Panc1 (cell line): ENCODE results near the gene COG3. TPM values are rescaled to one million over a fixed set of nuclear protein-coding genes. Genes with fewer than 3 reads are reported as not detected.

ENCODE experiments used
- ATAC-seq: fragments of 200-7000 bp; cut with Tn5 transposase; 2 replicates; pipeline ENCODE4 v1.9.1; 2020; ENCODE audit warnings: mild to moderate bottlenecking, moderate library complexity
- BruUV-seq: library from RNA; stranded (reverse); fragments of 400-500 nt; replicated peaks from 2 replicates; lab custom pipeline; 2021; lab: Mats Ljungman, UMichigan
- CTCF ChIA-PET: fragments of 300-600 bp; sonication (Branson Sonifier 250); formaldehyde crosslinking; loops from one replicate; lab custom pipeline; 2022; ENCODE audit warnings: antibody characterized with exemption; lab: Charles Lee
- POLR2A ChIA-PET: fragments of 300-600 bp; sonication (Branson Sonifier 250); formaldehyde crosslinking; loops from one replicate; lab custom pipeline; 2022; ENCODE audit warnings: antibody characterized with exemption; lab: Charles Lee
- DNase-seq: peaks from one replicate; pipeline ENCODE4 v3.0.0-alpha.2; 2010; ENCODE audit warnings: low read depth, low spot score
- H3K27ac ChIP-seq: 2 replicates; pipeline ENCODE4 v1.5.1; 2011; ENCODE audit warnings: mild to moderate bottlenecking, low read length, inconsistent platforms
- H3K27me3 ChIP-seq: fragments of 200-500 bp; sonication (Bioruptor generic); 2 replicates; pipeline ENCODE4 v1.6.0; 2014; ENCODE audit warnings: low read length, inconsistent platforms; ENCODE audit not compliant: control insufficient read depth, insufficient read depth
- H3K36me3 ChIP-seq: fragments of 200-500 bp; sonication (Bioruptor generic); 2 replicates; pipeline ENCODE4 v1.5.1; 2014; ENCODE audit warnings: inconsistent platforms, mild to moderate bottlenecking, low read length, moderate library complexity; ENCODE audit not compliant: control insufficient read depth, insufficient read depth
- H3K4me1 ChIP-seq: 2 replicates; pipeline ENCODE4 v1.5.1; 2011; ENCODE audit warnings: inconsistent platforms, mild to moderate bottlenecking, low read length, moderate library complexity; ENCODE audit not compliant: control insufficient read depth, insufficient read depth
- H3K4me3 ChIP-seq, 2 experiments: 2 replicates each; pipeline ENCODE4 v1.5.1; 2011 to 2012; ENCODE audit warnings: low read depth in 2 of 2, low read length in 2 of 2, mild to moderate bottlenecking in 2 of 2, inconsistent platforms in 1 of 2, moderate library complexity in 1 of 2
- H3K9me3 ChIP-seq: fragments of 200-500 bp; sonication (Bioruptor generic); 2 replicates; pipeline ENCODE4 v1.5.1; 2014; ENCODE audit warnings: low read depth, mild to moderate bottlenecking, inconsistent platforms, low read length, moderate library complexity; ENCODE audit not compliant: control insufficient read depth, insufficient read depth
- CTCF ChIP-seq: fragments of 450-650 bp; IDR thresholded peaks from 2 replicates; pipeline ENCODE4 v1.5.1; 2017; ENCODE audit warnings: mild to moderate bottlenecking
- POLR2AphosphoS5 ChIP-seq: IDR thresholded peaks from 2 replicates; pipeline ENCODE4 v1.6.1; 2012; ENCODE audit warnings: mild to moderate bottlenecking, low read depth, low read length, moderate library complexity
- REST ChIP-seq, 2 experiments: IDR thresholded peaks; 2 replicates each; pipeline ENCODE4 v1.6.1; 2011 to 2012; ENCODE audit warnings: low read depth in 2 of 2, control low read depth in 1 of 2, low read length in 1 of 2, mild to moderate bottlenecking in 1 of 2, moderate library complexity in 1 of 2; ENCODE audit not compliant: insufficient read depth in 1 of 2
- SIN3A ChIP-seq: IDR thresholded peaks from 2 replicates; pipeline ENCODE4 v1.6.1; 2012; ENCODE audit warnings: low read depth, mild to moderate bottlenecking, low read length, moderate library complexity, borderline replicate concordance; ENCODE audit not compliant: insufficient read depth
- TCF7L2 ChIP-seq: IDR thresholded peaks from 2 replicates; pipeline ENCODE4 v1.6.1; 2011; ENCODE audit warnings: mild to moderate bottlenecking, low read depth, low read length, inconsistent platforms
- in situ Hi-C: cut with HindIII; loops from 2 replicates; pipeline ENCODE4 v1.10.0; 2016; ENCODE audit warnings: low sequenced_read_pairs, low pct_unique_long_range_greater_than_20kb
- intact Hi-C: fragments of 100-400 bp; cut with micrococcal nuclease; formaldehyde crosslinking; loops from one replicate; pipeline ENCODE4 v1.10.0; 2022; ENCODE audit not compliant: unreplicated experiment
- total RNA-seq: library from RNA; stranded (reverse); gene quantifications from one replicate; pipeline ENCODE4 v1.2.1, GENCODE V29; 2021; ENCODE audit not compliant: unreplicated experiment

Gene COG3
- total RNA-seq, 1 experiment from 2014 or later: 13.6 TPM

GRCh38 chr13:45436953-45437352 is 27.8 kb upstream of the COG3 start:
- no peak for DNase-seq
- Histone ChIP-seq H3K4me3 (no peak overlapping the region), H3K27me3 (no peaks in the 10 kb centered on the region), H3K4me1 (no peaks in the 10 kb centered on the region), H3K36me3 (no peaks in the 10 kb centered on the region), H3K27ac (no peak overlapping the region), H3K9me3 (no peaks in the 10 kb centered on the region)
- POLR2A ChIA-PET: no interaction called here
- intact Hi-C loops: no loop called here
- BruUV-seq: no TSS peak
- CTCF ChIA-PET: no interaction called here
- in situ Hi-C loops: no loop called here
- TF ChIP-seq REST (IDR thresholded peaks at IDR 0.05; ENCODE audit: insufficient read depth in 1 of 2, low read depth in 2 of 2, low read length in 1 of 2) (no peak), SIN3A (no peak), TCF7L2 (no peak), POLR2AphosphoS5 (no peak), CTCF (no peak)
- ATAC-seq: no peak

GRCh38 chr13:45437947-45438346 is 26.8 kb upstream of the COG3 start:
- H3K27ac ChIP-seq: no peak overlapping the region
- no peaks in the 10 kb centered on the region for H3K4me1 ChIP-seq
- no peaks in the 10 kb centered on the region for H3K9me3 ChIP-seq
- TF ChIP-seq TCF7L2 (no peak), CTCF (no peak), REST (IDR thresholded peaks at IDR 0.05; ENCODE audit: insufficient read depth in 1 of 2, low read depth in 2 of 2, low read length in 1 of 2) (no peak), SIN3A (no peak)
- intact Hi-C loops: no loop called here
- no peaks in the 10 kb centered on the region for H3K27me3 ChIP-seq
- in situ Hi-C loops: no loop called here
- BruUV-seq: no TSS peak
- ATAC-seq (no peak), DNase-seq (no peak)
- ChIA-PET CTCF (no interaction called here), POLR2A (no interaction called here)
- no peak overlapping the region for H3K4me3 ChIP-seq
- H3K36me3 ChIP-seq: no peaks in the 10 kb centered on the region
